Tibial nerve (tissue), 4 donors: Measurements from ENCODE around the gene TMEM86B. TPM values are rescaled to one million over a fixed set of nuclear protein-coding genes. Genes with fewer than 3 reads are reported as not detected.

Experiments used
- DNase-seq, 2 donors: peaks; one replicate each; pipeline ENCODE4 v3.0.0-alpha.2; 2019; ENCODE audit warnings: low spot score in 2 of 2
- H3K27ac ChIP-seq, 4 donors: fragments of 200-600 bp; sonication (generic) in 3 of 4; one replicate each; pipeline ENCODE4 v1.5.1; 2017 to 2019; ENCODE audit warnings: mild to moderate bottlenecking in 1 of 4
- H3K27me3 ChIP-seq, 2 donors: fragments of 200-600 bp; sonication (generic) in 1 of 2; one replicate each; pipeline versions ENCODE4 v1.5.1 to v1.6.0; 2017 to 2019
- H3K36me3 ChIP-seq, 3 donors: fragments of 200-600 bp; sonication (generic); one replicate each; pipeline ENCODE4 v1.5.1; 2018 to 2019
- H3K4me1 ChIP-seq, 4 donors: fragments of 200-600 bp; sonication (generic) in 3 of 4; one replicate each; pipeline ENCODE4 v1.5.1; 2017 to 2019
- H3K4me3 ChIP-seq, 4 donors: fragments of 200-600 bp; sonication (generic) in 3 of 4; one replicate each; pipeline ENCODE4 v1.5.1; 2017 to 2019; ENCODE audit warnings: mild to moderate bottlenecking in 1 of 4, moderate library complexity in 1 of 4
- H3K9me3 ChIP-seq, 4 donors: fragments of 200-600 bp; sonication (generic) in 3 of 4; one replicate each; pipeline ENCODE4 v1.5.1; 2017 to 2019
- CTCF ChIP-seq, 5 experiments: fragments of 200-600 bp in 3 of 5; fragments of 450-650 bp in 2 of 5; sonication (generic) in 3 of 5; IDR thresholded peaks; one replicate each; pipeline ENCODE4 v1.5.1; 2016 to 2019; ENCODE audit warnings: antibody characterized with exemption in 5 of 5, mild to moderate bottlenecking in 3 of 5, moderate library complexity in 2 of 5
- EP300 ChIP-seq, 2 donors: sonication (generic); formaldehyde crosslinking; IDR thresholded peaks; one replicate each; pipeline ENCODE4 v1.6.1; 2017; ENCODE audit warnings: antibody characterized with exemption in 2 of 2, mild to moderate bottlenecking in 1 of 2
- POLR2A ChIP-seq, 2 donors: fragments of 450-650 bp; IDR thresholded peaks; one replicate each; pipeline ENCODE4 v1.6.1; 2017; ENCODE audit warnings: antibody characterized with exemption in 2 of 2, mild to moderate bottlenecking in 2 of 2, moderate library complexity in 2 of 2
- WGBS, 2 donors: methylation state at CpG; one replicate each; pipeline ENCODE4 v1.1.5; 2018; 5-methylcytosine and 5-hydroxymethylcytosine counted together
- total RNA-seq, 4 donors: library from RNA; depleted of rRNA; stranded (reverse); fragments of >200 nt; gene quantifications; one replicate each; pipeline ENCODE4 v1.1.0, GENCODE V29; 2016

Gene TMEM86B
- total RNA-seq, 4 donors from 2014 or later = 0.44 to 8.6 (median 3.0) TPM

- DNase-seq = no peak
- peaks cover 0 to 57% (median 27%) of the 10 kb centered on the region in 3 donors for H3K36me3 ChIP-seq
- WGBS, 2 donors = 88 to 89% methylated on average over 24 to 32 of the region's 40 CpGs
- no peak for TF ChIP-seq POLR2A (IDR thresholded peaks at IDR 0.05)
- TF ChIP-seq EP300 (IDR thresholded peaks at IDR 0.05) = no peak
- TF ChIP-seq CTCF (IDR thresholded peaks at IDR 0.05) = no peak
- H3K9me3 ChIP-seq = no peaks in the 10 kb centered on the region
- H3K27ac ChIP-seq = no peak overlapping the region
- H3K4me1 ChIP-seq = peaks cover 0 to 49% (median 9%) of the 10 kb centered on the region in 4 donors
- H3K4me3 ChIP-seq = no peak overlapping the region
- no peaks in the 10 kb centered on the region for H3K27me3 ChIP-seq
Measured at GRCh38 chr19:55246462-55247451, 18.2 kb upstream of the TMEM86B start.

GRCh38 chr19:55245236-55245904 is 16.8 kb upstream of the TMEM86B start:
- Histone ChIP-seq H3K9me3 (no peaks in the 10 kb centered on the region), H3K36me3 (peaks cover 0 to 69% (median 33%) of the 10 kb centered on the region in 3 donors), H3K4me3 (no peak overlapping the region), H3K4me1 (peaks cover 0 to 35% (median 5%) of the 10 kb centered on the region in 4 donors), H3K27ac (no peak overlapping the region), H3K27me3 (no peaks in the 10 kb centered on the region)
- 91 to 93% methylated on average over 17 to 20 of the region's 23 CpGs for WGBS, 2 donors
- DNase-seq = no peak
- no peak for TF ChIP-seq EP300 (IDR thresholded peaks at IDR 0.05)
- TF ChIP-seq CTCF (IDR thresholded peaks at IDR 0.05) = no peak
- no peak for TF ChIP-seq POLR2A (IDR thresholded peaks at IDR 0.05)

GRCh38 chr19:55244004-55244680 is 15.6 kb upstream of the TMEM86B start:
- DNase-seq = no peak
- TF ChIP-seq POLR2A (IDR thresholded peaks at IDR 0.05) (no peak), CTCF (IDR thresholded peaks at IDR 0.05) (no peak), EP300 (IDR thresholded peaks at IDR 0.05) (no peak)
- peaks cover 3 to 81% (median 44%) of the 10 kb centered on the region in 3 donors for H3K36me3 ChIP-seq
- 82 to 89% methylated on average over 12 of the region's 12 CpGs for WGBS, 2 donors
- H3K27ac ChIP-seq = no peak overlapping the region
- no peak overlapping the region for H3K4me3 ChIP-seq
- no peaks in the 10 kb centered on the region for H3K9me3 ChIP-seq
- H3K4me1 ChIP-seq = peaks cover 0 to 24% (median 4%) of the 10 kb centered on the region in 4 donors
- H3K27me3 ChIP-seq = no peaks in the 10 kb centered on the region

- Histone ChIP-seq H3K27ac (no peak overlapping the region), H3K4me1 (peaks cover 0 to 8% (median 0%) of the 10 kb centered on the region in 4 donors), H3K4me3 (no peak overlapping the region), H3K9me3 (no peaks in the 10 kb centered on the region), H3K36me3 (peaks cover 4 to 98% (median 51%) of the 10 kb centered on the region in 3 donors), H3K27me3 (no peaks in the 10 kb centered on the region)
- TF ChIP-seq POLR2A (IDR thresholded peaks at IDR 0.05) = no peak
- no peak for TF ChIP-seq EP300 (IDR thresholded peaks at IDR 0.05)
- TF ChIP-seq CTCF (IDR thresholded peaks at IDR 0.05) = no peak
- DNase-seq = no peak
- WGBS, 2 donors = 73 to 90% methylated on average over 7 of the region's 7 CpGs
Measured at GRCh38 chr19:55242517-55242916, 14.0 kb upstream of the TMEM86B start.
